Astrocyte (in vitro differentiated cells and primary cell): ENCODE measurements around the gene ZNF276.

ENCODE experiments used
- CTCF ChIP-seq: IDR thresholded peaks from 2 replicates; pipeline ENCODE4 v1.5.1; 2011; ENCODE audit warnings: low read depth, mild to moderate bottlenecking, inconsistent platforms, low read length, moderate library complexity; ENCODE audit not compliant: insufficient read depth
- EZH2 ChIP-seq: IDR thresholded peaks from 2 replicates; pipeline ENCODE4 v1.6.1; 2012; ENCODE audit warnings: mild to moderate bottlenecking, low read length, inconsistent platforms; ENCODE audit not compliant: insufficient read depth

- TF ChIP-seq CTCF (no peak), EZH2 (no peak)
Observed at GRCh38 chr16:89737341-89738071, 16.2 kb downstream of the ZNF276 start.
